Upper lobe of left lung (tissue), 4 donors: ENCODE results near the gene IL36G.

Experiments
- POLR2A ChIP-seq, 4 donors: fragments of 450-650 bp; IDR thresholded peaks; one replicate each; pipeline ENCODE4 v1.5.1; 2016 to 2017; ENCODE audit warnings: antibody characterized with exemption in 4 of 4, mild to moderate bottlenecking in 2 of 4
- TF ChIP-seq, protein P1 (sequence below), 6 experiments: fragments of 450-650 bp in 4 of 6; fragments of 200-600 bp in 2 of 6; sonication (generic) in 2 of 6; IDR thresholded peaks; one replicate each; pipeline ENCODE4 v1.5.1; 2016 to 2019; ENCODE audit warnings: antibody characterized with exemption in 6 of 6

DNA sequence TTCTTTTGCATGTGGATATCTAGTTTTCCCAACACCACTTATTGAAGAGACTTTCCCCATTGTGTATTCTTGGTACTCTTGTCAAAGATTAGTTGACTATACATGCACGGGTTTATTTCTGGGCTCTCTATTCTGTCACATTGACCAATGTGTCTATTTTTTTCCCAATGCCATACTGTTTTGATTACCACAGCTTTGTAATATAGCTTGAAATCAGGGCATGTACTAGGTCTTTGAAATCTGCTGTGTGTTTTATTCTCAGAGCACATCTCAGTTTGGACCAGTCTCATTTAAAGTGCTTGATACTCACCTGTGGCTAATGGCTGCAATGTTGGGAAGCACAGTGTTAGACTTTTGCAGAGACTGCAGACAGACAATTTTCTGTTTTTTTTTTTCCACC lies 32.8 kb upstream of the IL36G start:
- no peak for TF ChIP-seq POLR2A (IDR thresholded peaks at IDR 0.05)
- TF ChIP-seq, protein P1, sequence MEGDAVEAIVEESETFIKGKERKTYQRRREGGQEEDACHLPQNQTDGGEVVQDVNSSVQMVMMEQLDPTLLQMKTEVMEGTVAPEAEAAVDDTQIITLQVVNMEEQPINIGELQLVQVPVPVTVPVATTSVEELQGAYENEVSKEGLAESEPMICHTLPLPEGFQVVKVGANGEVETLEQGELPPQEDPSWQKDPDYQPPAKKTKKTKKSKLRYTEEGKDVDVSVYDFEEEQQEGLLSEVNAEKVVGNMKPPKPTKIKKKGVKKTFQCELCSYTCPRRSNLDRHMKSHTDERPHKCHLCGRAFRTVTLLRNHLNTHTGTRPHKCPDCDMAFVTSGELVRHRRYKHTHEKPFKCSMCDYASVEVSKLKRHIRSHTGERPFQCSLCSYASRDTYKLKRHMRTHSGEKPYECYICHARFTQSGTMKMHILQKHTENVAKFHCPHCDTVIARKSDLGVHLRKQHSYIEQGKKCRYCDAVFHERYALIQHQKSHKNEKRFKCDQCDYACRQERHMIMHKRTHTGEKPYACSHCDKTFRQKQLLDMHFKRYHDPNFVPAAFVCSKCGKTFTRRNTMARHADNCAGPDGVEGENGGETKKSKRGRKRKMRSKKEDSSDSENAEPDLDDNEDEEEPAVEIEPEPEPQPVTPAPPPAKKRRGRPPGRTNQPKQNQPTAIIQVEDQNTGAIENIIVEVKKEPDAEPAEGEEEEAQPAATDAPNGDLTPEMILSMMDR (IDR thresholded peaks at IDR 0.05), result no peak
